GM12878 (cell line): ENCODE measurements around the gene MAPK8IP3.

ENCODE experiments used
- ATF3 ChIP-seq: IDR thresholded peaks from 2 replicates; pipeline ENCODE4 v1.6.1; 2011; ENCODE audit warnings: low read depth, mild to moderate bottlenecking, low read length, moderate library complexity, borderline replicate concordance; ENCODE audit errors: extremely low read depth
- CTCF ChIP-seq, 3 experiments: IDR thresholded peaks in 2 of 3; conservative IDR thresholded peaks in 1 of 3; 2 replicates each; pipeline ENCODE4 v1.5.1; 2011; ENCODE audit warnings: low read depth in 3 of 3, low read length in 3 of 3, mild to moderate bottlenecking in 3 of 3, control low read depth in 2 of 3, moderate library complexity in 2 of 3, inconsistent platforms in 1 of 3, mixed read lengths in 1 of 3; ENCODE audit not compliant: control insufficient read depth in 2 of 3, insufficient read depth in 1 of 3; ENCODE audit errors: extremely low read depth in 1 of 3
- E2F4 ChIP-seq: IDR thresholded peaks from 2 replicates; pipeline ENCODE4 v1.6.1; 2012; ENCODE audit warnings: low read depth, low read length, improper control_type of control experiment
- E4F1 ChIP-seq: fragments of 450-650 bp; IDR thresholded peaks from 2 replicates; pipeline ENCODE4 v1.6.1; 2018; ENCODE audit warnings: borderline replicate concordance, mild to moderate bottlenecking; ENCODE audit not compliant: partially characterized antibody
- ELK1 ChIP-seq: IDR thresholded peaks from 2 replicates; pipeline ENCODE4 v1.6.1; 2012; ENCODE audit warnings: low read depth, low read length, improper control_type of control experiment
- ETV6 ChIP-seq, 2 experiments: fragments of 450-650 bp in 1 of 2; IDR thresholded peaks in 1 of 2; conservative IDR thresholded peaks in 1 of 2; 2 replicates each; pipeline ENCODE4 v1.6.1; 2014; ENCODE audit warnings: antibody characterized with exemption in 1 of 2, borderline replicate concordance in 1 of 2, low read depth in 1 of 2, mild to moderate bottlenecking in 1 of 2, moderate library complexity in 1 of 2
- IKZF1 ChIP-seq: fragments of 450-650 bp; conservative IDR thresholded peaks from 2 replicates; pipeline ENCODE4 v1.6.1; 2017; ENCODE audit warnings: antibody characterized with exemption, mild to moderate bottlenecking
- JUND ChIP-seq: IDR thresholded peaks from 2 replicates; pipeline ENCODE4 v1.6.1; 2012; ENCODE audit warnings: low read depth, mild to moderate bottlenecking, low read length, improper control_type of control experiment, moderate library complexity
- MAX ChIP-seq: IDR thresholded peaks from 2 replicates; pipeline ENCODE4 v1.6.1; 2012; ENCODE audit warnings: low read depth, low read length, improper control_type of control experiment
- POLR2A ChIP-seq: IDR thresholded peaks from 2 replicates; pipeline ENCODE4 v1.6.1; 2011; ENCODE audit warnings: low read depth, mild to moderate bottlenecking, low read length
- RELB ChIP-seq: fragments of 450-650 bp; IDR thresholded peaks from 2 replicates; pipeline ENCODE4 v1.6.1; 2017; ENCODE audit warnings: low read depth, mild to moderate bottlenecking, moderate library complexity
- SKIL ChIP-seq: fragments of 450-650 bp; IDR thresholded peaks from 2 replicates; pipeline ENCODE4 v1.6.1; 2017; ENCODE audit warnings: mild to moderate bottlenecking, low read depth, inconsistent platforms; ENCODE audit not compliant: poor library complexity, severe bottlenecking

- TF ChIP-seq POLR2A (no peak), ATF3 (no peak), ETV6 (conservative IDR thresholded peaks at IDR 0.05 in 1 of 2, IDR thresholded peaks at IDR 0.05 in 1 of 2; ENCODE audit: borderline replicate concordance in 1 of 2, low read depth in 1 of 2) (no peak), IKZF1 (no peak), ELK1 (no peak), CTCF (IDR thresholded peaks at IDR 0.05 in 2 of 3, conservative IDR thresholded peaks at IDR 0.05 in 1 of 3; ENCODE audit: control insufficient read depth in 2 of 3, extremely low read depth in 1 of 3, insufficient read depth in 1 of 3, low read depth in 3 of 3, low read length in 3 of 3) (peak; percentile 65 to 77 (median 77)), SKIL (no peak), E2F4 (no peak), RELB (no peak), MAX (no peak), JUND (no peak), E4F1 (no peak)
Observed at GRCh38 chr16:1723450-1724147, 17.6 kb downstream of the MAPK8IP3 start.
